ENCODE measurements around the gene C9orf152. TPM values are rescaled to one million over a fixed set of nuclear protein-coding genes. Genes with fewer than 3 reads are reported as not detected.

C9orf152 gene
- total and polyA plus RNA-seq, 9 donors = 0.05 to 0.47 (median 0.16) TPM; not detected in 3

Other genes starting within 250 kb of the C9orf152 start
- gene TXN, start 48.3 kb upstream of the C9orf152 start, total RNA-seq = 75.1 TPM
- 100 to 1,000 TPM in 1 of 8 donors, 10 to 100 TPM in 7; 67.3 to 110 (median 86.5) TPM for gene TXN, start 48.3 kb upstream of the C9orf152 start, polyA plus RNA-seq (ENCODE audit: insufficient read depth in 1 of 8, insufficient read length in 8 of 8, low replicate concordance in 1 of 8)
- gene TXNDC8, start 129.7 kb upstream of the C9orf152 start, total RNA-seq = not detected
- not detected for gene TXNDC8, start 129.7 kb upstream of the C9orf152 start, polyA plus RNA-seq (ENCODE audit: insufficient read depth in 1 of 8, insufficient read length in 8 of 8, low replicate concordance in 1 of 8)